Measurements from ENCODE around the gene PIP5K1B.

The PIP5K1B gene

GRCh38 chr9:68947842-68948569 lies 243.0 kb downstream of the PIP5K1B start:
- ChIA-PET CTCF (no interaction called here), POLR2A (ENCODE audit: low non-redundant PET) (no interaction called here)
- no peak overlapping the region for H3K27ac ChIP-seq
- DNase-seq (ENCODE audit: low spot score) = no peak
- TF ChIP-seq CTCF (conservative IDR thresholded peaks at IDR 0.05; ENCODE audit: low read depth) = no peak

- TF ChIP-seq CTCF (conservative IDR thresholded peaks at IDR 0.05; ENCODE audit: low read depth) = no peak
- CTCF ChIA-PET = interaction anchor here (0.6 kb wide), 1 partner anchor 320 kb away, joined by 6 read pairs; no protein-coding TSS in a partner anchor
- POLR2A ChIA-PET (ENCODE audit: low non-redundant PET) = no interaction called here
- no peak for DNase-seq (ENCODE audit: low spot score)
- H3K27ac ChIP-seq = no peak overlapping the region
Measured at GRCh38 chr9:68949271-68950000, 244.4 kb downstream of the PIP5K1B start.

GRCh38 chr9:68950188-68950587 lies 245.1 kb downstream of the PIP5K1B start:
- CTCF ChIA-PET = no interaction called here

GRCh38 chr9:68950689-68951088 lies 245.6 kb downstream of the PIP5K1B start:
- CTCF ChIA-PET = interaction anchor here (0.6 kb wide), 1 partner anchor 10 kb away, joined by 3 read pairs; no protein-coding TSS in a partner anchor
- no peak for TF ChIP-seq CTCF (conservative IDR thresholded peaks at IDR 0.05; ENCODE audit: low read depth)
- no peak overlapping the region for H3K27ac ChIP-seq
- no peak for DNase-seq (ENCODE audit: low spot score)
- POLR2A ChIA-PET (ENCODE audit: low non-redundant PET) = no interaction called here

More at GRCh38 chr9:68950188-68950587, 245.1 kb downstream of the PIP5K1B start:
- POLR2A ChIA-PET (ENCODE audit: low non-redundant PET) = no interaction called here
- no peak for DNase-seq (ENCODE audit: low spot score)
- no peak overlapping the region for H3K27ac ChIP-seq
- no peak for TF ChIP-seq CTCF (conservative IDR thresholded peaks at IDR 0.05; ENCODE audit: low read depth)

- ChIA-PET CTCF (interaction anchor here (0.6 kb wide), 2 partner anchors 379 to 392 kb away, joined by 4 read pairs; no protein-coding TSS in a partner anchor), POLR2A (ENCODE audit: low non-redundant PET) (no interaction called here)
- DNase-seq (ENCODE audit: low spot score) = no peak
- no peak overlapping the region for H3K27ac ChIP-seq
- TF ChIP-seq CTCF (conservative IDR thresholded peaks at IDR 0.05; ENCODE audit: low read depth) = no peak
Measured at GRCh38 chr9:68951879-68952659, 247.0 kb downstream of the PIP5K1B start.

GRCh38 chr9:68953771-68954170 lies 248.7 kb downstream of the PIP5K1B start:
- no peak overlapping the region for H3K27ac ChIP-seq
- TF ChIP-seq CTCF (conservative IDR thresholded peaks at IDR 0.05; ENCODE audit: low read depth) = no peak
- no peak for DNase-seq (ENCODE audit: low spot score)
- POLR2A ChIA-PET (ENCODE audit: low non-redundant PET) = no interaction called here
- CTCF ChIA-PET = no interaction called here

Measured in RWPE1 (cell line).